Stimulated activated CD8-positive, alpha-beta memory T cell treated with anti-CD3 and anti-CD28 coated beads, Interleukin-7, amount 100 ng/mL, for 4 hours (primary cell): ENCODE measurements around the gene ADAM19.

ENCODE experiments used
- DNase-seq, 2 donors: peaks; one replicate each; pipeline ENCODE4 v3.0.0-alpha.2; 2020; ENCODE audit warnings: low read depth in 2 of 2

Gene ADAM19

GRCh38 chr5:157516006-157516405 is 59.6 kb downstream of the ADAM19 start:
- no peak for DNase-seq

GRCh38 chr5:157514974-157515373 is 60.6 kb downstream of the ADAM19 start:
- no peak for DNase-seq

GRCh38 chr5:157513182-157513581 is 62.4 kb downstream of the ADAM19 start:
- no peak for DNase-seq

GRCh38 chr5:157511651-157512644 is 63.6 kb downstream of the ADAM19 start:
- DNase-seq, result no peak

- no peak for DNase-seq
These were observed 64.9 kb downstream of the ADAM19 start for GRCh38 chr5:157510682-157511081.

- DNase-seq, result no peak
These were observed 66.0 kb downstream of the ADAM19 start for GRCh38 chr5:157509587-157509986.

GRCh38 chr5:157509093-157509492 is 66.5 kb downstream of the ADAM19 start:
- no peak for DNase-seq

GRCh38 chr5:157506981-157507780 is 68.4 kb downstream of the ADAM19 start:
- DNase-seq, result no peak

- no peak for DNase-seq
These were observed 69.4 kb downstream of the ADAM19 start for GRCh38 chr5:157506066-157506590.

- DNase-seq, result no peak
These were observed 70.1 kb downstream of the ADAM19 start for GRCh38 chr5:157505496-157505895.

- no peak for DNase-seq
These were observed 71.5 kb downstream of the ADAM19 start for GRCh38 chr5:157504053-157504452.

GRCh38 chr5:157502143-157502647 is 73.4 kb downstream of the ADAM19 start:
- no peak for DNase-seq

- no peak for DNase-seq
These were observed 77.5 kb downstream of the ADAM19 start for GRCh38 chr5:157497875-157498611.

- no peak for DNase-seq
These were observed 78.7 kb downstream of the ADAM19 start for GRCh38 chr5:157496864-157497263.

- no peak for DNase-seq
These were observed 81.3 kb downstream of the ADAM19 start for GRCh38 chr5:157494178-157494832.

GRCh38 chr5:157492886-157493285 is 82.7 kb downstream of the ADAM19 start:
- DNase-seq, result no peak

GRCh38 chr5:157491471-157491995 is 84.0 kb downstream of the ADAM19 start:
- no peak for DNase-seq

- DNase-seq, result no peak
These were observed 88.2 kb downstream of the ADAM19 start for GRCh38 chr5:157487358-157487757.

- no peak for DNase-seq
These were observed 88.7 kb downstream of the ADAM19 start for GRCh38 chr5:157486861-157487260.

GRCh38 chr5:157486221-157486681 is 89.3 kb downstream of the ADAM19 start:
- DNase-seq, result no peak

GRCh38 chr5:157485811-157486210 is 89.8 kb downstream of the ADAM19 start:
- DNase-seq, result no peak
